HG03039 (cell line): ENCODE data around the gene MCCD1.
"Not testable (repeated sequence)": the region's sequence is repeated elsewhere in the genome, so short reads cannot be mapped to it uniquely, and the experiment has no call there.

Source experiments
- ATAC-seq: cut with Tn5 transposase; IDR thresholded peaks from one replicate; pipeline ENCODE4 v1.9.1; 2021; ENCODE audit warnings: mild to moderate bottlenecking, moderate library complexity; ENCODE audit not compliant: unreplicated experiment

MCCD1 gene

GRCh38 chr6:31541658-31542521 is 13.1 kb downstream of the MCCD1 start, which contains the start of gene DDX39B:
Gene DDX39B (minus strand): TSS chr6:31542003. CDS start chr6:31540532, 1,471 bp downstream.
- ATAC-seq = peak; percentile 60

- ATAC-seq = no peak
Observed at GRCh38 chr6:31543639-31544038, 14.9 kb downstream of the MCCD1 start.

- no peak for ATAC-seq
Observed at GRCh38 chr6:31544676-31545075, 15.9 kb downstream of the MCCD1 start.

- ATAC-seq = no peak
Observed at GRCh38 chr6:31545291-31545690, 16.5 kb downstream of the MCCD1 start.

- ATAC-seq = peak; percentile 39
Observed at GRCh38 chr6:31546339-31546957, 17.7 kb downstream of the MCCD1 start, which contains the start of gene ATP6V1G2. Gene ATP6V1G2 (minus strand): TSS chr6:31546608. CDS start chr6:31546559, 49 bp downstream.

GRCh38 chr6:31546958-31547726 is 18.4 kb downstream of the MCCD1 start, which contains the start of gene NFKBIL1:
Gene NFKBIL1 (plus strand): TSS chr6:31547608. CDS start chr6:31547695, 87 bp downstream.
- ATAC-seq = no peak

GRCh38 chr6:31547727-31548543 is 19.2 kb downstream of the MCCD1 start:
- ATAC-seq = no peak

GRCh38 chr6:31548544-31548873 is 19.7 kb downstream of the MCCD1 start:
- no peak for ATAC-seq

GRCh38 chr6:31551371-31551770 is 22.6 kb downstream of the MCCD1 start:
- not testable (repeated sequence) for ATAC-seq

GRCh38 chr6:31556307-31556706 is 27.5 kb downstream of the MCCD1 start:
- ATAC-seq = no peak

GRCh38 chr6:31557443-31558317 is 28.9 kb downstream of the MCCD1 start:
- no peak for ATAC-seq

- no peak for ATAC-seq
Observed at GRCh38 chr6:31558318-31558625, 29.5 kb downstream of the MCCD1 start.

- no peak for ATAC-seq
Observed at GRCh38 chr6:31558631-31559500, 30.1 kb downstream of the MCCD1 start.

GRCh38 chr6:31559606-31559957 is 30.8 kb downstream of the MCCD1 start:
- no peak for ATAC-seq

GRCh38 chr6:31559958-31560696 is 31.4 kb downstream of the MCCD1 start:
- ATAC-seq = peak; percentile 36

GRCh38 chr6:31560697-31561058 is 31.9 kb downstream of the MCCD1 start:
- no peak for ATAC-seq

- no peak for ATAC-seq
Observed at GRCh38 chr6:31567531-31568370, 39.0 kb downstream of the MCCD1 start.
